ENCODE data around the gene CHRM4. TPM values are rescaled to one million over a fixed set of nuclear protein-coding genes. Genes with fewer than 3 reads are reported as not detected.
A peak's percentile ranks its signal among the peaks of the same experiment; 100 is the strongest.

CHRM4 gene
- total and polyA plus RNA-seq, 11 donors, result 0.08 to 0.27 (median 0.17) TPM; not detected in 7

- H3K36me3 ChIP-seq, result peaks cover 0 to 63% (median 56%) of the 10 kb centered on the region in 9 donors
- WGBS, 4 donors, result 77 to 84% (median 81%) methylated on average over 4 of the region's 4 CpGs
- no peak for TF ChIP-seq CTCF (IDR thresholded peaks at IDR 0.05)
- no peak for TF ChIP-seq POLR2A (IDR thresholded peaks at IDR 0.05)
- H3K27ac ChIP-seq, result no peak overlapping the region
- no peaks in the 10 kb centered on the region for H3K9me3 ChIP-seq
- DNase-seq, result no peak
- no peak for ATAC-seq
- H3K27me3 ChIP-seq, result no peaks in the 10 kb centered on the region
- intact Hi-C loops (cut with DNase I), result no loop called here
- no peak overlapping the region for H3K4me3 ChIP-seq
- H3K4me1 ChIP-seq, result peaks cover 0 to 2% (median 0%) of the 10 kb centered on the region in 12 donors
Observed at GRCh38 chr11:46426233-46426991, 34.8 kb upstream of the CHRM4 start.

GRCh38 chr11:46422588-46422987 is 31.0 kb upstream of the CHRM4 start:
- no peaks in the 10 kb centered on the region for H3K9me3 ChIP-seq
- WGBS, 4 donors, result 70 to 78% (median 74%) methylated on average over 7 of the region's 7 CpGs
- DNase-seq (no peak), ATAC-seq (no peak)
- H3K4me3 ChIP-seq, result no peak overlapping the region
- H3K27ac ChIP-seq, result no peak overlapping the region
- H3K36me3 ChIP-seq, result peaks cover 0 to 52% (median 29%) of the 10 kb centered on the region in 9 donors
- intact Hi-C loops (cut with DNase I), result no loop called here
- TF ChIP-seq POLR2A (IDR thresholded peaks at IDR 0.05), result no peak
- no peak for TF ChIP-seq CTCF (IDR thresholded peaks at IDR 0.05)
- peaks cover 0 to 7% (median 0%) of the 10 kb centered on the region in 12 donors for H3K4me1 ChIP-seq
- H3K27me3 ChIP-seq, result no peaks in the 10 kb centered on the region

- no peak for TF ChIP-seq CTCF (IDR thresholded peaks at IDR 0.05)
- no peak for TF ChIP-seq POLR2A (IDR thresholded peaks at IDR 0.05)
- intact Hi-C loops (cut with DNase I), result no loop called here
- no peaks in the 10 kb centered on the region for H3K9me3 ChIP-seq
- H3K27ac ChIP-seq, result no peak overlapping the region
- no peaks in the 10 kb centered on the region for H3K27me3 ChIP-seq
- peaks cover 0 to 7% (median 0%) of the 10 kb centered on the region in 12 donors for H3K4me1 ChIP-seq
- peak; percentile 51 to 82 (median 76) for ATAC-seq
- WGBS, 4 donors, result 61 to 74% (median 68%) methylated on average over 8 of the region's 8 CpGs
- peak in 2 of 5 donors; percentile 30 to 38 for DNase-seq
- peaks cover 0 to 56% (median 33%) of the 10 kb centered on the region in 9 donors for H3K36me3 ChIP-seq
- H3K4me3 ChIP-seq, result no peak overlapping the region
Observed at GRCh38 chr11:46421257-46421880, 29.8 kb upstream of the CHRM4 start.

GRCh38 chr11:46420513-46420912 is 28.9 kb upstream of the CHRM4 start:
- no peak for TF ChIP-seq CTCF (IDR thresholded peaks at IDR 0.05)
- no peak for TF ChIP-seq POLR2A (IDR thresholded peaks at IDR 0.05)
- no peaks in the 10 kb centered on the region for H3K9me3 ChIP-seq
- ATAC-seq (no peak), DNase-seq (no peak)
- 90 to 98% (median 94%) methylated on average over 1 of the region's 1 CpG for WGBS, 4 donors
- intact Hi-C loops (cut with DNase I), result no loop called here
- H3K4me3 ChIP-seq, result no peak overlapping the region
- peaks cover 0 to 58% (median 42%) of the 10 kb centered on the region in 9 donors for H3K36me3 ChIP-seq
- peaks cover 0 to 7% (median 0%) of the 10 kb centered on the region in 12 donors for H3K4me1 ChIP-seq
- no peaks in the 10 kb centered on the region for H3K27me3 ChIP-seq
- H3K27ac ChIP-seq, result no peak overlapping the region
